Measurements from ENCODE around the gene POLG2.
"Not testable (repeated sequence)": the region's sequence is repeated elsewhere in the genome, so short reads cannot be mapped to it uniquely, and the experiment has no call there.

POLG2 gene

DNA sequence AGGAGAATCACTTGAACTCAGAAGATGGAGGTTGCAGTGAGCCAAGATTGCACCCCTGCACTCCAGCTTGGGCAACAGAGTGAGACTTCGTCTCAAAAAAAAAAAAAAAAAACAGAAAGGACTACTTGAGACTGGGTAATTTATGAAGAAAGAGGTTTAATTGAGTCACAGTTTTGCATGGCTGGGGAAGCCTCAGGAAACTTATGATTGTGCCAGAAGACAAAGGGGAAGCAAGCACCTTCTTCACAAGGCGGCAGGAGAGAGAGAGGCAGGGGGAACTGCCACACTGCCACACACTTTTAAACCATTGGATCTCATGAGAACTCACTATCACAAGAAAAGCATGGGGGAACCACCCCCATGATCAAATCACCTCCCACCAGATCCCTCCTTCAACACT is 56.9 kb downstream of the POLG2 start:
- DNase-seq (ENCODE audit: low spot score): no peak

DNA sequence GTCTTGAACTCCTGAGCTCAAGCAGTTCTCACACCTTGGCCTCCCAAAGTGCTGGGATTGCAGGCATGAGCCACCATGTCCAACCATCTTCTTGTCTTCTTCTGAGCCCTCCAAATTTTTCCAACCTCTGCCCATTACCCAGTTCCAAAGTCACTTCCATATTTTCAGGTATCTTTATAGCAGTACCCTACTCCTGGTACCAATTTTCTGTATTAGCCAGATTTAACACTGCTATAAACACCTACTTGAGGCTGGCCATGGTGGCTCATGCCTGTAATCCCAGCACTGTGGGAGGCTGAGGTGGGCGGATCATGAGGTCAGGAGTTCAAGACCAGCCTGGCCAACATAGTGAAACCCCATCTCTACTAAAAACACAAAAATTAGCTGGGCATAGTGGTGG is 57.3 kb downstream of the POLG2 start:
- DNase-seq (ENCODE audit: low spot score): not testable (repeated sequence)

DNA sequence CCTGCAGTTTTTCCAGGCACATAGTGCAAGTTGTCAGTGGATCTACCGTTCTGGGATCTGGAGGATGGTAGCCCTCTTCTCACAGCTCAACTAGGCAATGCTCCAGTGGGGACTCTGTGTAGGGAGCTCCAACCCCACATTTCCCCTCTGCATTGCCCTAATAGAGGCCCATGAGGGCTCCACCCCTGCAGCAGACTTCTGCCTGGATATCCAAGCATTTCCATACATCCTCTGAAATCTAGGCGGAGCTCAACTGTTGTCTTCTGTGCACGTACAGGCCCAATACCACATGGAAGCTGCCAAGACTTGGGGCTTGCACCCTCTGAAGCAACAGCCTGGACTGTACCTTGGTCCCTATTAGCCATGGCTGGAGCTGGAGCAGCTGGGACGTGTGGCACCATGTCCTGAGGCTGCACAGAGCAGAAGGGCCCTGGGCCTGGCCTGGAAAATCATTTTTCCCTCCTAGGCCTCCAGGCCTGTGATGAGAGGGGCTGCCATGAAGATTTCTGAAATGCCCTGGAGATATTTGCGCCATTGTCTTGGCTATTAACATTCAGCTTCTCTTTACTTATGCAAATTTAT is 58.8 kb downstream of the POLG2 start:
- no peak for DNase-seq (ENCODE audit: low spot score)

DNA sequence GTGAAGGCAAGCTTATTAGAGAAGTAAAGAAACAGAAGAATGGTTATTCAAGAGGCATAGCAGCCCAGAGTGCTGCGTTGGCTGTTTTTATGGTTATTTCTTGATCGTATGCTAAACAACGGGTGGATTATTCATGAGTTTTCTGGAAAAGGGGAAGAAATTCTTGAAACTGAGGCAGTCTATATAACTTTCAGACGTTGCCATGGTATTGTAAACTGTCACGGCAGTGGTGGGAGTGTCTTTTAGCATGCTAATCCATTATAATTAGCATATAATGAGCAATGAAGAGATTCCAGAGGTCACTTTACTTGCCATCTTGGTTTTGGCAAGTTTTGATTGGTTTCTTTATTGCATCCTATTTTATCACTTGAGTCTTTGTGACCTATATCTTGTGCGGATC is 65.3 kb downstream of the POLG2 start:
- no peak for DNase-seq (ENCODE audit: low spot score)

DNA sequence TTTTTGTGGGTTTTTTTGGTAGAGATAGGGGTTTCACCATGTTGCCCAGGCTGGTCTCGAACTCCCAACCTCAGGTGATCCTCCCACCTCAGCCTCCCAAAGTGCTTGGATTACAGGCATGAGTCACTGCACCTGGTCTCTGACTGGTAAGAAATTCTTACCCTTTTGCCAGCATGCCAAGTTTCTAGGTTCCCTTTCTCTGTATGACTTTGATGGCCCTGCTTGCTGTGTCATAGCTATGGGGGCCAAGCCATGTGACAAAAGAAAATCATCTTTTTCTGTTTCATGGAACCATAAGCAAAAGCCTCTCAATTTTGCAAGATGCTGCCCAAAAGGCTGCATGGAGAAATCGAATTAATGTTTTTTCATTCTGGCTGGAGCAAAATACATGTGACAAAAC is 66.8 kb downstream of the POLG2 start:
- not testable (repeated sequence) for DNase-seq (ENCODE audit: low spot score)

DNA sequence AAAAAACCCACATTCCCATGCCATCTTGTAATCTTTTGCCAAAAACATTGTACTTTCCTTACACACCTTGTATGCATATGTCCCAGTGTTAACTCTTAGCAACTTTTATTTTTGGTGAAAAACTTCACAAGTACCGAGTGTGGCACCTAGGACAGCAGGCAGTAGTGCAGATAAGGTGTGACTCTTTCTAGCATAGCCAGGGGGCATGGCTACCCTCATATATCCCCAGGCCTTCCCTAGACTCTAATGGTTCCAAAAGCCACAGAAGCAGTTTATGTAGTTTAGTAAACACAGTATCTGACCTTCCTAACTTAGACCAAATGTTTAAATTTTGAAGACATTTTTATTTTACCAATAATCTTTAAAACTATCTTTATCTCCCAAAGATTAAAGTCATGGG is 68.4 kb downstream of the POLG2 start:
- DNase-seq (ENCODE audit: low spot score): no peak

Measured in kidney capillary endothelial cell (primary cell).